Natural killer cell (primary cell): ENCODE results near the gene RAB9B. TPM values are rescaled to one million over a fixed set of nuclear protein-coding genes. Genes with fewer than 3 reads are reported as not detected.

Source experiments
- ATAC-seq, 3 donors: fragments of 150-1000 bp in 2 of 3; fragments of 200-7000 bp in 1 of 3; cut with Tn5 transposase; 1 replicate in 1 of 3; 2 replicates in 2 of 3; pipeline ENCODE4 v1.10.0; 2021; ENCODE audit warnings: mild to moderate bottlenecking in 2 of 3, moderate library complexity in 2 of 3
- DNase-seq, 2 donors: peaks; one replicate each; pipeline versions ENCODE4 v3.0.0 to v3.0.0-alpha.2; 2013 to 2021; ENCODE audit warnings: mixed read lengths in 1 of 2
- H3K27ac ChIP-seq: one replicate; pipeline ENCODE4 v1.5.1; 2013; ENCODE audit warnings: mild to moderate bottlenecking, low read length
- H3K27me3 ChIP-seq: one replicate; pipeline ENCODE4 v1.6.1; 2013; ENCODE audit warnings: low read length; ENCODE audit not compliant: control insufficient read depth, insufficient read depth
- H3K36me3 ChIP-seq: one replicate; pipeline ENCODE4 v1.6.1; 2013; ENCODE audit warnings: low read length; ENCODE audit not compliant: control insufficient read depth, insufficient read depth
- H3K4me1 ChIP-seq: one replicate; pipeline ENCODE4 v1.6.1; 2013; ENCODE audit warnings: low read length; ENCODE audit not compliant: control insufficient read depth, insufficient read depth
- H3K4me3 ChIP-seq: one replicate; pipeline ENCODE4 v1.5.1; 2013; ENCODE audit warnings: low read length
- H3K9me3 ChIP-seq: one replicate; pipeline ENCODE4 v1.6.1; 2013; ENCODE audit warnings: low read length; ENCODE audit not compliant: control insufficient read depth, insufficient read depth
- H3K27ac Mint-ChIP-seq, 2 donors: one replicate each; pipeline ENCODE4 v1.8.0; 2022; ENCODE audit warnings: mild to moderate bottlenecking in 2 of 2, mixed read lengths in 2 of 2, moderate library complexity in 1 of 2
- H3K27me3 Mint-ChIP-seq, 2 donors: one replicate each; pipeline ENCODE4 v1.8.0; 2022; ENCODE audit warnings: low read depth in 2 of 2, mixed read lengths in 2 of 2
- H3K36me3 Mint-ChIP-seq: one replicate; pipeline ENCODE4 v1.8.0; 2022; ENCODE audit warnings: mixed read lengths
- H3K4me1 Mint-ChIP-seq, 2 donors: one replicate each; pipeline ENCODE4 v1.8.0; 2022; ENCODE audit warnings: mixed read lengths in 2 of 2
- H3K4me3 Mint-ChIP-seq: one replicate; pipeline ENCODE4 v1.8.0; 2022; ENCODE audit warnings: mild to moderate bottlenecking, moderate library complexity, mixed read lengths
- H3K9me3 Mint-ChIP-seq, 2 donors: one replicate each; pipeline ENCODE4 v1.8.0; 2022; ENCODE audit warnings: mixed read lengths in 2 of 2
- CTCF ChIP-seq: fragments of 200-600 bp; IDR thresholded peaks from one replicate; pipeline ENCODE4 v1.8.0; 2022; ENCODE audit warnings: antibody characterized with exemption
- WGBS: methylation state at CpG from one replicate; pipeline ENCODE4 v1.1.7; 2013; ENCODE audit warnings: missing lambda C conversion rate; ENCODE audit not compliant: insufficient coverage; 5-methylcytosine and 5-hydroxymethylcytosine counted together
- intact Hi-C: fragments of 100-400 bp; cut with micrococcal nuclease; formaldehyde crosslinking; loops from one replicate; pipeline ENCODE4 v1.14.2; 2022
- total RNA-seq, 4 donors: library from RNA; stranded (reverse); fragments of 120-200 nt in 1 of 4; gene quantifications; one replicate each; pipeline versions ENCODE4 v1.2.3 to v1.2.4, GENCODE V29; 2013 to 2022

RAB9B gene
- total RNA-seq, 3 donors from 2014 or later (not counting 1 experiment from before 2014, with no cell fraction given), result 0.45 to 0.64 (median 0.50) TPM

- no peak overlapping the region for H3K27ac Mint-ChIP-seq
- DNase-seq (peak in 1 of 2 donors; percentile 67), ATAC-seq (peak in 2 of 3 donors; percentile 58 to 69)
- H3K4me1 Mint-ChIP-seq, result no peaks in the 10 kb centered on the region
- H3K27me3 Mint-ChIP-seq, result peaks cover 5 to 52% of the 10 kb centered on the region in 2 donors
- H3K9me3 Mint-ChIP-seq, result no peaks in the 10 kb centered on the region
- H3K4me3 Mint-ChIP-seq, result no peak overlapping the region
- Histone ChIP-seq H3K27me3 (no peaks in the 10 kb centered on the region), H3K36me3 (no peaks in the 10 kb centered on the region), H3K4me1 (no peaks in the 10 kb centered on the region), H3K27ac (no peak overlapping the region), H3K4me3 (no peak overlapping the region), H3K9me3 (no peaks in the 10 kb centered on the region)
- intact Hi-C loops, result loop anchor here (1.0 to 10.0 kb wide), 2 partner anchors 96 to 430 kb away; no protein-coding TSS in a partner anchor
- peak; percentile 56 for TF ChIP-seq CTCF
- 6% methylated on average over 2 of the region's 4 CpGs for WGBS
- H3K36me3 Mint-ChIP-seq, result no peaks in the 10 kb centered on the region
Observed at GRCh38 chrX:103845165-103845653, 13.2 kb upstream of the RAB9B start.

DNA sequence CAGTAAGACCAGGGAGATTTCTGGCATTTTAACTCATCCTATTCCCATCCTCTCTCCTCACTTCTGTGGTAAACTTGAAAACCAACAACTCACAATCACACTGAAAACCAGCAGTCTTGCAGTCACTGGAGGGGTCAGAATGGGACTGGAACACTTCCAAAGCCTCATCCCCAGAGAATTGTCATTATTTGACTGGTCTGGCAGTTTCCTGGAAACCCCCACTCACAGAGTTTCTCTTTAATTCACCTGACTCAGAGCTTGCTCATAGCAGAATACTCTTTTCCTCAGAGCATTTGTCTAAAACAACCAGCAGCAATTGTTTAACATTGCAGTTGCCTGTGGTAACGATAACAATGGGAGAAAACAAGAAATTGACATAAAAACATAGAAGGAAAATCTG is 7.3 kb upstream of the RAB9B start:
- H3K4me1 Mint-ChIP-seq, result no peaks in the 10 kb centered on the region
- Histone ChIP-seq H3K27me3 (no peaks in the 10 kb centered on the region), H3K36me3 (no peaks in the 10 kb centered on the region), H3K27ac (no peak overlapping the region), H3K4me3 (no peak overlapping the region), H3K4me1 (no peaks in the 10 kb centered on the region), H3K9me3 (no peaks in the 10 kb centered on the region)
- no peak overlapping the region for H3K4me3 Mint-ChIP-seq
- no peak overlapping the region for H3K27ac Mint-ChIP-seq
- peaks cover 0 to 56% of the 10 kb centered on the region in 2 donors for H3K27me3 Mint-ChIP-seq
- DNase-seq, result no peak
- WGBS, result no CpG with 5 or more reads among the region's 1 CpG
- H3K36me3 Mint-ChIP-seq, result no peaks in the 10 kb centered on the region
- no peak for ATAC-seq
- intact Hi-C loops, result no loop called here
- no peaks in the 10 kb centered on the region for H3K9me3 Mint-ChIP-seq
- TF ChIP-seq CTCF, result no peak

DNA sequence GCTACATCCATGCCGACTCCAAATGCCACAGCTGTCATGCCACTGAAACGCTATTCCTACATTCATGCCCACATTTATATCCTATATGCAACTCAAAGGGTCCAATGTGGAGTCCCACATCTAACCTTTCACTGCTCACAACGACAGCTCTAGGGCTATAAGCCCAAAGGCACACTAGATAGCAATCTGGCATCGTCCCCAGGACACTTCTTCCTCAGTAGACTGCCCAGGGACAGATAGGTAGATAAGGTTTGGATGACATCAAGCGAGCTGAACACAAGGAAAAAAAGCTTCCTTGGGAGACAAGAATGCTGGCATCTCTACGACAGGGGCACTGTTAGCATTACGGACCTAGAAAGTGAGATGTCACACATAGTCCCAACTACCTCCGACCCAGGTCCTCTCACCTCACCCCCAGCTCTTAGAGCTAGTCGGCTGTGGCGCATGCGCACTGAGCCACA is 685 bp downstream of the RAB9B start:
- ATAC-seq, result no peak
- Histone ChIP-seq H3K27ac (no peak overlapping the region), H3K27me3 (no peaks in the 10 kb centered on the region), H3K9me3 (no peaks in the 10 kb centered on the region), H3K4me3 (peak overlapping the region; percentile 67), H3K4me1 (peaks cover 8% of the 10 kb centered on the region), H3K36me3 (no peaks in the 10 kb centered on the region)
- no peaks in the 10 kb centered on the region for H3K36me3 Mint-ChIP-seq
- H3K4me3 Mint-ChIP-seq, result peak overlapping the region; percentile 84
- no peak for TF ChIP-seq CTCF
- H3K27ac Mint-ChIP-seq, result peak overlapping the region in 1 of 2 donors; percentile 66
- H3K4me1 Mint-ChIP-seq, result peaks cover 5 to 12% of the 10 kb centered on the region in 2 donors
- intact Hi-C loops, result no loop called here
- H3K27me3 Mint-ChIP-seq, result peaks cover 5 to 50% of the 10 kb centered on the region in 2 donors
- H3K9me3 Mint-ChIP-seq, result no peaks in the 10 kb centered on the region
- DNase-seq, result peak in 1 of 2 donors; percentile 76
- 27% methylated on average over 11 of the region's 11 CpGs for WGBS

DNA sequence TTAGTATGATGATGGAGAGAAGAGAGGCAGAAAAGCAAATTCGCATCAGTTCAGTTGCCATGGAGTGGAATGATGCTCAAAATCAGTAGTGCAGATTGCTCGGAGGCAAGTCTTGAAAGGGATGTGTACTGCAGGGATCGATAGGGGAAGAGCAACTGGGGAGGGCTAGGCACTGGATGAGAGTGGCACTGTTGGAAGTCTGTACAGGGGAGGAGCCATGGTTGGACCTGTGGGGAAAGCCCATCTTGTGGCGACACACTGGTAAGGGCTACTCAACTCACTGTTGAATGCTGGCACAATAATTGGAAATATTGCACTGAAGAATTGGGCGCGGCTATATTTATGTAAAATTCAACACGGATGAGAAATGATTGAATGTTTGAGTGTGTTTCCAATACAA is 1.2 kb downstream of the RAB9B start:
- Mint-ChIP-seq H3K27ac (no peak overlapping the region), H3K9me3 (no peaks in the 10 kb centered on the region), H3K36me3 (no peaks in the 10 kb centered on the region), H3K4me1 (peaks cover 5 to 12% of the 10 kb centered on the region in 2 donors), H3K27me3 (peaks cover 5 to 47% of the 10 kb centered on the region in 2 donors), H3K4me3 (peak overlapping the region; percentile 43)
- DNase-seq, result no peak
- no peak for ATAC-seq
- Histone ChIP-seq H3K27me3 (no peaks in the 10 kb centered on the region), H3K27ac (no peak overlapping the region), H3K36me3 (no peaks in the 10 kb centered on the region), H3K4me3 (no peak overlapping the region), H3K9me3 (no peaks in the 10 kb centered on the region), H3K4me1 (peaks cover 8% of the 10 kb centered on the region)
- no peak for TF ChIP-seq CTCF
- intact Hi-C loops, result no loop called here
- WGBS, result 93% methylated on average over 7 of the region's 7 CpGs
